RPMI8226 (cell line): ENCODE measurements around the gene SMYD3.
"Not testable (repeated sequence)": the region's sequence is repeated elsewhere in the genome, so short reads cannot be mapped to it uniquely, and the experiment has no call there.

ENCODE experiments used
- DNase-seq: peaks from one replicate; pipeline ENCODE4 v3.0.0-alpha.2; 2015

SMYD3 gene

GRCh38 chr1:246083416-246083815, 423.7 kb downstream of the SMYD3 start:
- DNase-seq: no peak

DNA sequence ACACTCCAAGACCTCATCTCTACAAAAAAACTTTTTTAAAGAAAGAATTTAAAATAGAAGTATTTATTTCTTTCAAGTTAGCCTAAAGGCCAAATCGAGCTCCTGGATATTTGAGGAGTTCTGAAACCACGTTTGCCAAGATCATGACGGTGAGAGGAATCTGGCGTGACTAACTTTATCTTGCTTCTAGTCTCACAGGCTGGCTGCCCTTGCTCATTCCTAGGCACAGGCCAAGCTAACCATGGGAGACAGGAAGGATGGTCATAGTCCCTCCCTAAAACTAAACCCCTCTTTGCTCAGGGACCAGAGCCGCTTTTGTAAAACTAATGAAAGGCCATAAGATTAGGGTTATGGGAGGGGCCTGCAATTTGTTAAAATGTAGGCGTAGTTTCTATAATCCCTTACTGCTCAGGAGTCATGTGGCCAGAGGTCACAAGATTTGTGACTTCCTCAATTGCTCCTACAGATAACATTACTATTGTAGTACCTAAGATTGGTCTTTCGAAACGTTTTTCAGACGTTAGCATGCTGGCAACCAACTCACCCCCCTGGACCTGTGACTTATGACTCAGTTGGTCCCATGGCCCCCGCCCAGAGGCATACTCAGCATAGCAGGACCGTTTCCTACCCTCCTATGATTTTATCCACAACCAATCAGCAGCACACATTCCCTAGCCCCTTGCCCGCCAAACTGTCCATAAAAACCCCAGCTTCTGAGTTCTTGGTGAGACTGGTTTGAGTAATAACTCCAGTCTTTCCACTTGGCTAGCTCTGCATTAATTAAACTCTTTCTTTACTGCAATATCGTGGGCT, 425.0 kb downstream of the SMYD3 start:
- DNase-seq: no peak

GRCh38 chr1:246081138-246081702, 425.9 kb downstream of the SMYD3 start:
- DNase-seq: no peak

DNA sequence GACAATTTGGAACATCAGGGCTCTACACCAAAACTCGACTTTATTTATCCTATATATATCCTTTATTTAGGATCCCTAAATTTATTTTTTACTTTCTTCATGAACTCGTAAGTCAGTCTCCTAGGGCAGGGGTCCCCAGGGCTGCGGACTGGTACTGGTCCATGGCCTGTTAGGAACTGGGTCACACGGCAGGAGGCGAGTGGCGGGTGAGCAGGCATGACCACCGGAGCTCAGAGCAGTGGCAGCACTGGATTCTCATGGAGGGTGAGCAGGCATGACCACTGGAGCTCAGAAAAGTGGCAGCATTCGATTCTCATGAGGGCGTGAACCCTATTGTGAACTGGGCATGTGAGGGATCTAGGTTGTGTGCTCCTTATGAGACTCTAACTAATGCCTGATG, 427.0 kb downstream of the SMYD3 start:
- DNase-seq: no peak

GRCh38 chr1:246078888-246079252, 428.2 kb downstream of the SMYD3 start:
- no peak for DNase-seq

DNA sequence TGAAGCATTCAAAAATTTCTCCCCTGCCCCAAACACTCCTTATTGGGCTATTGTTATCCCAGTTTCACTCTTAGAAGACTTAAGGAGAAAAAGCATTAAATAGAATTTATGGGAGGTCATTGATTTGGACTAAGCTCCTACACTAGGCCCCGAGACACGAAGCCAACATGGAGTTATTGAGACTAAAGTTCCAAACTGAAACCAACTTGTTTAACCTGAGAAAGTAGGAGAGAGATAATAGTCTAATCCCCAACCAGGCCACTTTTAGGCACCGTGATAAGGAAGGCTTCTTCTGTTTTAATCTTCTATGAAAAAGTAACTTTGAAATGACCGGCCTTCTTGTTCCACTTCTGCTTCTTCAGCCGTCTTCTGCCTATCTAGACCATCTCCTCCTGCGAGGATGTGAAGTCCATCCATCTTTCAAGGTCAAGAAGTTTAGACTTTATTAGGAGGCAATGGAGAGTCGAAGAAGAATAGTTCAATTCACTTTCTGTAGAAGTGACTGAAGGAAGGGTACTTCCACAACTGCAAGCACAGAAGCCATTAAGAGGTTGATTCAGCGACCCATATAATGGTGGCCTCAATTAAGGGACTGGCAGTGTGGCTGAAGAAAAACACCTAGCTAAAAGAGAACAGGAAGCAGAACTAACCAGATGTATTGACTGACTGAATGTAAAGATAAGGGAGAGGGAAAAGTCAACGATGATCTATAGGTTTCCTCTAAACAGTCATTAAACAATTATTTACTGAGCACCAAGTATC, 428.8 kb downstream of the SMYD3 start:
- DNase-seq: no peak

- no peak for DNase-seq
Measured at GRCh38 chr1:246077476-246077875, 429.6 kb downstream of the SMYD3 start.

DNA sequence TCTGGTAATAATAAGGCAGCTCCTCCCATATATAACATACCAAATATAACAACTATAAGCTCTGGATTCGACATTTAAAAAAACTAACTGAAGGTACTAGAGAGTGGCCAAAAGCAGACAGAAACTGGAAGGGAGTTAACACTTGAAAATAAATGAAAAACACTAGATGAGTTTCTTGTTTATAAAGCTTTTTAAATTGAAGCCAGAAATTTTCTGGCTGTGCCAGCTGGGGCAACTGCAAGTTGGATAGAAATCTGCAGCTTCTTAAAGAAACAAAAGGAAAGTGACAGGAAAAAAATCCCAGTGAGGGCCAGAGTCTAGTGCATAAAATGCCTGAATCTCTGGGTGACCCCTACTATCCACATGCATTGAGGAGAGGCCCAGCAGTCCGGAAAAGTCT, 432.7 kb downstream of the SMYD3 start:
- DNase-seq: no peak

DNA sequence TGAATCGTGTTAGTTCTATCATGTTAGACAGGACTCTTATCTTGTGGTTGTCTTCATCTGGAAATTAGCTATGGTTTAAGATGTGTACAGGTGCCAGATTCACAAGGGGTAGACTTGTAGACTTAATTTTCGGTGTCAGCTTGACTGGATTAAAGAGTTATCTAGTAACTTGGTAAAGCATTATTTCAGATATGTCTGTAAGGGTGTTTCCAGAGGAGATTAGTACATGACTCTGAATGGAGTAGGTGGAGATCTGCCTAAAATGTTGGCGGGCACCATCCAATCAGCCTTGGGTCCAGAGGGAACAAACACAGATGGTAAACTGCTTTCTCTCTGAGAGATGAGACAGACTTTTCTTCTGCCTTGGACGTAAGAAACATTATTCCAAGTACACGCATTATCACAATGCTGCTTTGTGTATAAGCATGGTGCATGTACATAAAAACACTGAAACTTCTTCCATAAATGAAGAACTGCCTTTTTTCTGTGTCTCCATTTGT, 434.6 kb downstream of the SMYD3 start:
- no peak for DNase-seq

GRCh38 chr1:246071981-246072380, 435.1 kb downstream of the SMYD3 start:
- not testable (repeated sequence) for DNase-seq

- DNase-seq: not testable (repeated sequence)
Measured at GRCh38 chr1:246071561-246071960, 435.5 kb downstream of the SMYD3 start.

DNA sequence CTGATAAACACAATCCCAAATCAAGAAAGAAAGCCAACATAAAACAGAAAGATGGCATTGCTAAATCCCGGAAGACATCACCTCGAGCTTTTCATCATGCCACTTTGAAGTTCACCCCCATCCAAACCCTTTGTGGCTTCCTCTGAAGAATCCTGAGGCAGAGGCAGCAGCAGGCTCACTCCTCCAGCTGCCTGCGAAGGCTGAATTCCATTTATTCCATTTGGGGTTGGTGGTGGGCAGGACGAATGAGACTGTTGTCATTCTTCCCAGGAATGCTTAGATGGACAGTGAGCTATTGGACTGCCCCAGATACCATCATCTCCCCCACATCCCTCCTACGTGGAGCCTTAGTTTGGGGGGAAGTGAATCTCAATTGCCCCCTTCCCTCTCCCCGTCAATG, 437.5 kb downstream of the SMYD3 start:
- DNase-seq: no peak

- DNase-seq: no peak
Measured at GRCh38 chr1:246068619-246069509, 438.2 kb downstream of the SMYD3 start.

DNA sequence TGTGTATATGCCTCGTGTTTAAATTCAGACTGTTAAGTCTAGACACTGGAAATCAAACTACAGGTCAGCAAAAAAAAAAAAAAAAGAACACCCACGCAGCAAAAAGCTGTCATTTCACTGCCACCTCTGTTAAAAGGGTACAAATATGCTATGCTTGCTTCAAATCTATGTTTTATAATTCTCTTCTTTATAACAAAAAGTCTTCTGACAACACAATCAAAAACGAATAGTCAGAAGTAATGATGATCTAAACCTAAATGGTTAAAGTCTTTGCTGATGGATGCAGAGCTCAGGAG, 438.9 kb downstream of the SMYD3 start:
- no peak for DNase-seq

DNA sequence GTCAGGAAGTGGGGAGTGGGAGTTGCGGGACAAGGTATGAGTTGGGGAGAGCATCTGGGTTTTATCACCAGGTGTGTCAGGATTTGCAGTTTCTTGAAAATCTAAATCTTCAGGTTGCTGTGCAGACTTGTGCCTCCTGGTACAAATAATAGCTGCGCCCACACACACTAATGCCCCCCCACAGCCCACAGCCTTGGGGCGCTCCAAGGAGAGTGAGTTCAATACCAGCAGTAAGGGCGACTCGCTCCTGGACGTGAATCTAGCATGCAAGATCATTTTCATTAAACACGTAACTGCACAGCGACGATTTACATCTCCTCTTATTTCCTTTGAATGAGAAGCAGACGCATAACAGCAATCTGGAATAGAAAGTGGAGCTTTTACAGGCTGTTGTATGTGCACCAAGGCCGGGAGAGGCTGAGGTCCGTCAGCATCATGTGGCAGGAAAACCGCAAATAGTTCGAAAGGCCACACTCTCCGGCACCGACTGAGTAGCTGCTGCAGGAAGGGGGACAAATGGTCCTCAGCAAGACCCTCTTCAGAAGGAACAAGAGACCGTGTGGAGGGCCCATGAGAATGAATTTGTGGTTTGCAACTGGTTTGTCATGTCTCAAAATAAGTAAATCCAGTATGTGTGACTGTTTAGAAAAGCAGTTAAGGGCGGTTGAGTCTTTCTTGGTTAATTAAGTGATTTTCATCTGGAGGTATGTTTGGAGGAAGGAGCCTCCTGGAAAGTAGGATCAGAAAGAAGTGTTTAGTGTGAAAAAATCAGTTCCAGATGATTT, 439.5 kb downstream of the SMYD3 start:
- no peak for DNase-seq

DNA sequence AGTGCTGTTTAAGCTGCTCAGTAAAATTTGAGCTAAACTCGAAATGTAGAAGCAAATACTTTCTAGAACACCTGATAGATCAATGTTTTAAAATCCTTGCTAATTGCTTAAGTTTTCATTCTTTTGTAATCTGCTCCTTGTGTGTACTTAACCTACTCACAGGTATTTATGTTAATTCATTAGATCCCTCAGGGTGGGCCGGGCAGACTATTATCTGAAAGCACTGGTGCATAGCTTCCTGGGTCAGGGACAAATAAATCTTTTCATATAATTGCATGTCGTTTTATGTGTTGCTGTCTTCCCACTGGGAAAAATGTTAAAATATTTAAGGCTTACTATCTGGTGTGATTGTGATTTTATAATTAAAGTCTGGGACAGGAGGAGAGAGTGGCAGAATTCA, 440.5 kb downstream of the SMYD3 start:
- DNase-seq: no peak

- no peak for DNase-seq
Measured at GRCh38 chr1:246065592-246065991, 441.5 kb downstream of the SMYD3 start.

DNA sequence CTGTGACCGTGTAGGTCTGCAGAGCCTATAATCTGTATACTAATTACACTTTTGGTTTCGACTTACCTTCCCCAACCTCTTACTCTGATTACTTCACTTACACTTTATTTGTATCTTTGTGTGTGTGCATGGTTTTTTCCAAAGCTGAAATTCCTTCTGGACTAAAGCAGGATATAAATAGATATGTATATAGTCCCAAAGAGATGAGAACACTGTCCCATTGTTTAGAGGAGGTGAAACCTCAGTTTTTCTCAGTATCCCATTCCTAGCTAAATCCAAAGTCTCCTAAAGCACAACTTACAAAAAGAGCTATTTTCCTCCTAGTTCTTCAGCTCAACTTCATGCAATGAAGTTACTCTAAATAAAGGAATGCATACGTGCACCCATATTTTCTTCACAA, 442.2 kb downstream of the SMYD3 start:
- DNase-seq: no peak

GRCh38 chr1:246063013-246063616, 444.0 kb downstream of the SMYD3 start:
- DNase-seq: no peak

GRCh38 chr1:246058466-246058865, 448.6 kb downstream of the SMYD3 start:
- DNase-seq: no peak

GRCh38 chr1:246052603-246053002, 454.5 kb downstream of the SMYD3 start:
- no peak for DNase-seq
